K562 (cell line): Measurements from ENCODE around the gene AFF3. TPM values are rescaled to one million over a fixed set of nuclear protein-coding genes. Genes with fewer than 3 reads are reported as not detected.

Experiments used
- ATAC-seq: fragments of 200-7000 bp; cut with Tn5 transposase; 3 replicates; pipeline ENCODE4 v1.9.1; 2020; ENCODE audit warnings: moderate library complexity
- BruUV-seq: library from RNA; stranded (reverse); fragments of 400-500 nt; replicated peaks from 2 replicates; lab custom pipeline; 2021; lab: Mats Ljungman, UMichigan
- CTCF ChIA-PET: fragments of 300-600 bp; formaldehyde crosslinking; extraction: SDS; loops from one replicate; lab custom pipeline; 2021; ENCODE audit warnings: low intra/inter-chr PET ratio; lab: Yijun Ruan, JAX
- POLR2A ChIA-PET: fragments of 300-600, 350-650 bp; sonication (Branson Sonifier 250); formaldehyde crosslinking; extraction: SDS; loops from one replicate; lab custom pipeline; 2021; ENCODE audit warnings: antibody characterized with exemption, inconsistent platforms; lab: Yijun Ruan, JAX
- DNase-seq, 4 experiments: peaks; one replicate each; pipeline versions ENCODE4 v3.0.0 to v3.0.0-alpha.2; 2011 to 2018; ENCODE audit warnings: low spot score in 3 of 4, mixed read lengths in 3 of 4; ENCODE audit errors: extremely low read depth in 1 of 4
- FAIRE-seq: peaks from 2 replicates; lab custom pipeline; 2011; peaks lifted over from hg19 to GRCh38; lab: Jason Lieb, UNC
- H2AFZ ChIP-seq: 2 replicates; pipeline ENCODE4 v1.6.0; 2011; ENCODE audit warnings: low read depth, low read length, control low read depth, inconsistent platforms
- H3K27ac ChIP-seq: fragments of 200-600 bp; 3 replicates; pipeline ENCODE4 v1.8.0; 2011; ENCODE audit warnings: low read depth, mild to moderate bottlenecking, control low read depth, inconsistent platforms, low read length, moderate library complexity, mixed read lengths; ENCODE audit errors: extremely low read depth
- H3K27me3 ChIP-seq, 2 experiments: fragments of 300-600 bp in 1 of 2; 2 replicates in 1 of 2; 3 replicates in 1 of 2; pipeline versions ENCODE4 v1.6.0 to v1.8.0; 2011; ENCODE audit warnings: inconsistent platforms in 2 of 2, low read length in 2 of 2, mild to moderate bottlenecking in 1 of 2, mixed read lengths in 1 of 2, moderate library complexity in 1 of 2; ENCODE audit not compliant: control insufficient read depth in 2 of 2, insufficient read depth in 2 of 2
- H3K36me3 ChIP-seq: fragments of 300-600 bp; 3 replicates; pipeline ENCODE4 v1.8.0; 2011; ENCODE audit warnings: mild to moderate bottlenecking, low read length, inconsistent platforms; ENCODE audit not compliant: control insufficient read depth, insufficient read depth
- H3K4me1 ChIP-seq, 2 experiments: fragments of 200-600 bp in 1 of 2; replicated peaks in 1 of 2; 2 replicates in 1 of 2; 3 replicates in 1 of 2; pipeline versions ENCODE4 v1.5.1 to v1.8.0; 2011; ENCODE audit warnings: inconsistent platforms in 2 of 2, low read length in 2 of 2, mild to moderate bottlenecking in 1 of 2, mixed read lengths in 1 of 2, moderate library complexity in 1 of 2; ENCODE audit not compliant: control insufficient read depth in 2 of 2, insufficient read depth in 2 of 2
- H3K4me2 ChIP-seq: 2 replicates; pipeline ENCODE4 v1.6.1; 2011; ENCODE audit warnings: low read length, control low read depth, inconsistent platforms, mixed read lengths; ENCODE audit not compliant: insufficient read depth
- H3K4me3 ChIP-seq: fragments of 200-600 bp; sonication (generic), shearing (Covaris generic); 2 replicates; pipeline ENCODE4 v1.5.1; 2016; ENCODE audit warnings: control low read depth, inconsistent platforms
- H3K79me2 ChIP-seq: fragments of 200-600 bp; 3 replicates; pipeline ENCODE4 v1.8.0; 2011; ENCODE audit warnings: low read length, inconsistent platforms; ENCODE audit not compliant: control insufficient read depth, insufficient read depth
- H3K9ac ChIP-seq, 2 experiments: 2 replicates each; pipeline versions ENCODE4 v1.6.0 to v1.6.1; 2011; ENCODE audit warnings: low read depth in 2 of 2, low read length in 2 of 2, control low read depth in 1 of 2, inconsistent platforms in 1 of 2, mild to moderate bottlenecking in 1 of 2, mixed read lengths in 1 of 2; ENCODE audit not compliant: insufficient read depth in 1 of 2
- H3K9me1 ChIP-seq: one replicate; pipeline ENCODE4 v1.6.0; 2011; ENCODE audit warnings: inconsistent platforms, mild to moderate bottlenecking, low read length, moderate library complexity; ENCODE audit not compliant: control insufficient read depth, insufficient read depth
- H3K9me3 ChIP-seq: replicated peaks from 2 replicates; pipeline ENCODE4 v1.5.1; 2011; ENCODE audit warnings: low read depth, low read length, inconsistent platforms; ENCODE audit not compliant: control insufficient read depth, insufficient read depth
- H4K20me1 ChIP-seq: replicated peaks from 2 replicates; pipeline ENCODE4 v1.6.1; 2011; ENCODE audit warnings: low read length, inconsistent platforms, mixed read lengths; ENCODE audit not compliant: control insufficient read depth, insufficient read depth
- BCOR ChIP-seq: fragments of 450-650 bp; IDR thresholded peaks from 2 replicates; pipeline ENCODE4 v1.6.1; 2016
- NONO ChIP-seq, 2 experiments: fragments of 200-400 bp in 1 of 2; fragments of 450-650 bp in 1 of 2; formaldehyde crosslinking in 1 of 2; IDR thresholded peaks; 2 replicates each; pipeline ENCODE4 v1.6.1; 2017; ENCODE audit warnings: low read depth in 2 of 2, mild to moderate bottlenecking in 2 of 2, moderate library complexity in 2 of 2, low read length in 1 of 2
- PURB ChIP-seq: sonication (generic); formaldehyde crosslinking; IDR thresholded peaks from 2 replicates; pipeline ENCODE4 v1.9.0; 2021; ENCODE audit warnings: low read depth, mild to moderate bottlenecking, missing genetic modification reagents
- SMAD4 ChIP-seq: fragments of 250-450 bp; sonication (Bioruptor Pico); conservative IDR thresholded peaks from 2 replicates; pipeline ENCODE4 v1.8.0; 2021; ENCODE audit warnings: inconsistent platforms, mild to moderate bottlenecking, moderate library complexity
- SMARCA5 ChIP-seq: fragments of 450-650 bp; IDR thresholded peaks from 2 replicates; pipeline ENCODE4 v1.6.1; 2016
- STAT6 ChIP-seq: sonication (generic); formaldehyde crosslinking; IDR thresholded peaks from 2 replicates; pipeline ENCODE4 v1.8.1; 2023; ENCODE audit warnings: mild to moderate bottlenecking, missing genetic modification reagents
- XRCC4 ChIP-seq: IDR thresholded peaks from one replicate; pipeline ENCODE4 v1.6.1; 2011; ENCODE audit not compliant: insufficient read depth, insufficient read length; ENCODE audit errors: extremely low read depth
- WGBS: fragments of 100-300 bp; shearing (Covaris generic); methylation state at CpG from one replicate; pipeline ENCODE4 v1.1.6; 2016; ENCODE audit warnings: low coverage, mixed read lengths; ENCODE audit not compliant: insufficient coverage; ENCODE audit errors: missing lambda C conversion rate; 5-methylcytosine and 5-hydroxymethylcytosine counted together
- in situ Hi-C: fragments of 300-500 bp; cut with MboI; formaldehyde crosslinking; loops from 4 replicates; pipeline ENCODE4 v1.15.0; 2018; ENCODE audit warnings: inconsistent platforms, mixed read lengths
- intact Hi-C: fragments of 100-400 bp; cut with micrococcal nuclease; formaldehyde crosslinking; loops from 2 replicates; pipeline ENCODE4 v1.14.2; 2022
- polyA plus RNA-seq, 8 experiments: library from polyadenylated mRNA; depleted of rRNA in 4 of 8; stranded (reverse) in 5 of 8; unstranded in 3 of 8; fragments of >200 nt; fragmentation: Nextera tagmentation in 2 of 8; fragmentation: Illumina TruSeq in 1 of 8; extraction: Ambion mirVana in 2 of 8; extraction: Trizol in 1 of 8; gene quantifications; 2 replicates each; pipeline versions ENCODE4 v1.2.1 to v1.2.3, GENCODE V29; 2011 to 2014; ENCODE audit warnings: inconsistent platforms in 1 of 8, missing spikeins in 1 of 8
- total RNA-seq, 7 experiments: library from RNA; depleted of rRNA in 6 of 7; stranded (reverse); fragments of >200 nt in 6 of 7; fragmentation: Illumina TruSeq in 2 of 7; extraction: Trizol in 2 of 7; gene quantifications; 2 replicates each; pipeline versions ENCODE4 v1.2.1 to v1.2.3, GENCODE V29; 2011 to 2021; ENCODE audit warnings: low replicate concordance in 1 of 7

AFF3 gene
- total and polyA plus RNA-seq, 9 of the 15 experiments (the other 6 are each of a cell fraction or from before 2014, with no cell fraction given) = 0.02 to 0.11 TPM; not detected in 7

GRCh38 chr2:99890568-99891427, 251.6 kb downstream of the AFF3 start:
- Histone ChIP-seq H3K27ac (no peak overlapping the region), H3K9me1 (no peaks in the 10 kb centered on the region), H3K4me3 (no peak overlapping the region), H3K9me3 (no peaks in the 10 kb centered on the region), H3K4me2 (no peak overlapping the region), H3K4me1 (no peaks in the 10 kb centered on the region), H4K20me1 (no peaks in the 10 kb centered on the region), H3K36me3 (no peaks in the 10 kb centered on the region), H2AFZ (no peak overlapping the region), H3K9ac (no peak overlapping the region), H3K27me3 (peaks cover 0 to 32% of the 10 kb centered on the region in 2 experiments; a peak in 2 of 5 replicates), H3K79me2 (no peaks in the 10 kb centered on the region)
- ChIA-PET POLR2A (interaction anchor here (0.6 to 0.7 kb wide), 2 partner anchors 185 to 316 kb away, joined by 3 to 4 read pairs; no protein-coding TSS in a partner anchor), CTCF (no interaction called here)
- intact Hi-C loops = no loop called here
- ATAC-seq (no peak), DNase-seq (no peak), FAIRE-seq (no peak)
- WGBS = under 1% methylated on average over 10 of the region's 10 CpGs
- TF ChIP-seq STAT6 (CRISPR knock-in tag) (no peak), BCOR (no peak), SMARCA5 (no peak), XRCC4 (no peak), SMAD4 (CRISPR knock-in tag) (no peak), NONO (IDR thresholded peaks at IDR 0.05; ENCODE audit: low read depth in 2 of 2, low read length in 1 of 2) (no peak), PURB (CRISPR knock-in tag) (no peak)
- in situ Hi-C loops = no loop called here
- BruUV-seq = no TSS peak
